PC-9 (cell line): ENCODE data around the gene PWWP2B.

Experiments
- CTCF ChIP-seq: fragments of 200-600 bp; sonication (generic); conservative IDR thresholded peaks from 2 replicates; pipeline ENCODE4 v1.6.1; 2017; ENCODE audit warnings: mixed run types, antibody characterized with exemption, mild to moderate bottlenecking, moderate library complexity
- EZH2 ChIP-seq: fragments of 200-600 bp; sonication (generic); IDR thresholded peaks from 2 replicates; pipeline ENCODE4 v1.8.0; 2017; ENCODE audit warnings: antibody characterized with exemption, low read depth

GRCh38 chr10:132455986-132456847 lies 59.2 kb downstream of the PWWP2B start:
- TF ChIP-seq CTCF (no peak), EZH2 (no peak)
